T-cell (primary cell): ENCODE measurements around the gene C5orf47. TPM values are rescaled to one million over a fixed set of nuclear protein-coding genes. Genes with fewer than 3 reads are reported as not detected.

ENCODE experiments used
- ATAC-seq, 4 experiments: fragments of 200-7000 bp in 3 of 4; fragments of 150-1000 bp in 1 of 4; cut with Tn5 transposase; replicated peaks in 1 of 4; 1 replicate in 3 of 4; 2 replicates in 1 of 4; pipeline ENCODE4 v1.10.0; 2021; ENCODE audit warnings: moderate library complexity in 3 of 4, mild to moderate bottlenecking in 2 of 4, moderate number of reproducible peaks in 1 of 4
- CTCF ChIA-PET, 2 donors: fragments of 300-600 bp; sonication (Branson Sonifier 250); formaldehyde crosslinking; loops; one replicate each; lab custom pipeline; 2022; ENCODE audit warnings: antibody characterized with exemption in 2 of 2; lab: Charles Lee
- POLR2A ChIA-PET, 2 donors: fragments of 300-600 bp; sonication (Branson Sonifier 250); formaldehyde crosslinking; loops; one replicate each; lab custom pipeline; 2022; ENCODE audit warnings: antibody characterized with exemption in 2 of 2; lab: Charles Lee
- DNase-seq, 35 experiments: peaks; one replicate each; pipeline versions ENCODE4 v3.0.0 to v3.0.0-alpha.2; 2013 to 2023
- H3K27ac ChIP-seq: one replicate; pipeline ENCODE4 v1.5.1; 2013; ENCODE audit warnings: low read length
- H3K27me3 ChIP-seq, 2 experiments: replicated peaks in 1 of 2; 1 replicate in 1 of 2; 2 replicates in 1 of 2; pipeline versions ENCODE4 v1.6.1 to v1.7.0; 2013; ENCODE audit warnings: low read length in 1 of 2, mixed read lengths in 1 of 2; ENCODE audit not compliant: control insufficient read depth in 2 of 2, insufficient read depth in 2 of 2; ENCODE audit errors: extremely low read depth in 1 of 2
- H3K36me3 ChIP-seq, 2 donors: 1 replicate in 1 of 2; 2 replicates in 1 of 2; pipeline versions ENCODE4 v1.6.1 to v1.7.0; 2013; ENCODE audit warnings: low read length in 1 of 2; ENCODE audit not compliant: control insufficient read depth in 2 of 2, insufficient read depth in 1 of 2; ENCODE audit errors: extremely low read depth in 1 of 2
- H3K4me1 ChIP-seq, 2 experiments: 1 replicate in 1 of 2; 2 replicates in 1 of 2; pipeline versions ENCODE4 v1.6.1 to v1.7.0; 2013; ENCODE audit warnings: low read length in 2 of 2, mixed read lengths in 1 of 2; ENCODE audit not compliant: insufficient read depth in 2 of 2, control insufficient read depth in 1 of 2; ENCODE audit errors: extremely low read depth in 1 of 2
- H3K4me3 ChIP-seq, 2 donors: 1 replicate in 1 of 2; 2 replicates in 1 of 2; pipeline versions ENCODE4 v1.5.1 to v1.7.0; 2013; ENCODE audit warnings: mild to moderate bottlenecking in 2 of 2, low read length in 1 of 2, moderate library complexity in 1 of 2; ENCODE audit not compliant: control insufficient read depth in 1 of 2; ENCODE audit errors: extremely low read depth in 1 of 2
- H3K9me3 ChIP-seq: 2 replicates; pipeline ENCODE4 v1.7.0; 2013
- H3K27ac Mint-ChIP-seq, 2 donors: one replicate each; pipeline ENCODE4 v1.8.0; 2020 to 2021; ENCODE audit warnings: mild to moderate bottlenecking in 2 of 2, mixed read lengths in 2 of 2
- H3K27me3 Mint-ChIP-seq, 2 donors: one replicate each; pipeline ENCODE4 v1.8.0; 2021 to 2022; ENCODE audit warnings: mixed read lengths in 2 of 2
- H3K36me3 Mint-ChIP-seq: one replicate; pipeline ENCODE4 v1.8.0; 2021; ENCODE audit warnings: mixed read lengths
- H3K4me1 Mint-ChIP-seq, 3 donors: one replicate each; pipeline ENCODE4 v1.8.0; 2020 to 2022; ENCODE audit warnings: mixed read lengths in 3 of 3, mild to moderate bottlenecking in 1 of 3
- H3K4me3 Mint-ChIP-seq, 3 donors: one replicate each; pipeline ENCODE4 v1.8.0; 2020 to 2022; ENCODE audit warnings: mild to moderate bottlenecking in 3 of 3, mixed read lengths in 3 of 3, moderate library complexity in 3 of 3
- H3K9me3 Mint-ChIP-seq, 3 donors: one replicate each; pipeline ENCODE4 v1.8.0; 2020 to 2022; ENCODE audit warnings: mixed read lengths in 3 of 3
- WGBS: methylation state at CpG from one replicate; pipeline ENCODE4 v1.1.5; 2013; ENCODE audit warnings: missing lambda C conversion rate; ENCODE audit not compliant: insufficient coverage; 5-methylcytosine and 5-hydroxymethylcytosine counted together
- total RNA-seq, 35 experiments: library from RNA in 6 of 35; stranded (reverse) in 6 of 35; fragments of 120-200 nt in 1 of 35; gene quantifications; one replicate each; pipeline versions ENCODE4 v1.2.1 to v1.2.4 and lab custom pipeline; 2013 to 2026

C5orf47 gene
- total RNA-seq, 5 donors from 2014 or later (not counting 1 experiment from before 2014, with no cell fraction given), result not detected

DNA sequence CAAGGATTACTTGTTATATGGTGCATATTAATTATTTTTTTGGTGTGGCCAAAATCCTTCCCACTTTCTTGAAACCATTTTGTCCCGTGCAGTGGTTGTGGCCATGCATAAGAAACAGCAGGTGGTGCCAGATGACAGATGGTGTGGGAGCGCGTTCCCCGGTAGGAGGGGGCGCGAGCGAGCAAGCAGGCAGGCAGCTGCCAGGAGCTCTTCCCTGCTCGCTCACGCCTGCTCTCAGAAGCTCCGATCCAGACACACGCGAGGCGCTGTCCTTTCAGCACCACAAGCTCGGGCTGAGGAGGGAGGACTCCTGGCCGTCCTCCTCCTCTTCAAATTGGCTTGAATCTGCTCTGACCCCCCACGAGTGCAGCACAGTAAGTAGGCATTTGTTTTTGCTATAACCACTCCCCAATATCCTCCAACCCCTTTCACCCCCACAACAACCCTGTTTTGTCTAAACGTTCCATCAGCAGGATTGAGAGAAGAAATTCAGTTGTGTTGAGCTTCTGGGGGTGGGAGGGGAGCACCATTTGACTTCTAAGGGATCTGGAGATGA lies 56.6 kb downstream of the C5orf47 start, which contains the start of gene NSG2:
Gene NSG2, plus strand, starts transcription at position 237 of the 556 bp plus-strand sequence. CDS start 1,050 bp downstream, outside the sequence.
- Histone ChIP-seq H3K9me3 (no peaks in the 10 kb centered on the region), H3K27me3 (peaks cover 0 to 7% of the 10 kb centered on the region in 2 experiments), H3K4me1 (no peaks in the 10 kb centered on the region), H3K36me3 (no peaks in the 10 kb centered on the region), H3K4me3 (no peak within 1 kb of the TSS), H3K27ac (no peak within 1 kb of the TSS)
- 3% methylated on average over 13 of the region's 17 CpGs for WGBS
- no peak within 1 kb of the TSS for H3K27ac Mint-ChIP-seq
- CTCF ChIA-PET, result interaction anchor here in 1 of 2 donors (0.6 kb wide), 1 partner anchor 410 kb away, joined by 3 read pairs; no protein-coding TSS in a partner anchor
- POLR2A ChIA-PET, result no interaction called here
- H3K9me3 Mint-ChIP-seq, result peaks cover 0 to 3% (median 0%) of the 10 kb centered on the region in 3 donors
- H3K27me3 Mint-ChIP-seq, result peaks cover 20 to 32% of the 10 kb centered on the region in 2 donors
- H3K36me3 Mint-ChIP-seq, result no peaks in the 10 kb centered on the region
- DNase-seq (peak in 6 of 35 experiments; percentile 0 to 10 (median 3)), ATAC-seq (no peak)
- H3K4me3 Mint-ChIP-seq, result no peak within 1 kb of the TSS
- H3K4me1 Mint-ChIP-seq, result no peaks in the 10 kb centered on the region

DNA sequence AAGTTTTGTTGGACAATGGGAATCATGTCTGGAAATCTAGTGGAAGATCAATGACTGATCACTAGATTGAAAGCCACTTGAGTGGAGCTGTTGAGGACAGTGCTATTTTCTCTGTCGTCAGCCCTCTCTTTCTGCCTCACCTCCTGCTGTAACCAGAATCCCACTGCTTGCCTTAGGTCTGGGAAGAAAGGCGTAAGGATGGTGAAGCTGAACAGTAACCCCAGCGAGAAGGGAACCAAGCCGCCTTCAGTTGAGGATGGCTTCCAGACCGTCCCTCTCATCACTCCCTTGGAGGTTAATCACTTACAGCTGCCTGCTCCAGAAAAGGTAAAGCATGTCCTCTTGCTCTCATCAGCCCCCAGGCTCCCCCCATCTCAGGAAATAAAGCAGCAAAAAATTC lies 57.6 kb downstream of the C5orf47 start:
- peaks cover 28 to 31% of the 10 kb centered on the region in 2 donors for H3K27me3 Mint-ChIP-seq
- no peaks in the 10 kb centered on the region for H3K36me3 Mint-ChIP-seq
- Histone ChIP-seq H3K4me3 (no peak overlapping the region), H3K27ac (no peak overlapping the region), H3K27me3 (peaks cover 0 to 8% of the 10 kb centered on the region in 2 experiments), H3K4me1 (no peaks in the 10 kb centered on the region), H3K36me3 (no peaks in the 10 kb centered on the region), H3K9me3 (no peaks in the 10 kb centered on the region)
- H3K27ac Mint-ChIP-seq, result no peak overlapping the region
- ChIA-PET POLR2A (no interaction called here), CTCF (no interaction called here)
- no peak overlapping the region for H3K4me3 Mint-ChIP-seq
- peaks cover 0 to 3% (median 0%) of the 10 kb centered on the region in 3 donors for H3K9me3 Mint-ChIP-seq
- no peak for ATAC-seq
- WGBS, result 80% methylated on average over 1 of the region's 5 CpGs
- H3K4me1 Mint-ChIP-seq, result no peaks in the 10 kb centered on the region
- DNase-seq, result no peak

DNA sequence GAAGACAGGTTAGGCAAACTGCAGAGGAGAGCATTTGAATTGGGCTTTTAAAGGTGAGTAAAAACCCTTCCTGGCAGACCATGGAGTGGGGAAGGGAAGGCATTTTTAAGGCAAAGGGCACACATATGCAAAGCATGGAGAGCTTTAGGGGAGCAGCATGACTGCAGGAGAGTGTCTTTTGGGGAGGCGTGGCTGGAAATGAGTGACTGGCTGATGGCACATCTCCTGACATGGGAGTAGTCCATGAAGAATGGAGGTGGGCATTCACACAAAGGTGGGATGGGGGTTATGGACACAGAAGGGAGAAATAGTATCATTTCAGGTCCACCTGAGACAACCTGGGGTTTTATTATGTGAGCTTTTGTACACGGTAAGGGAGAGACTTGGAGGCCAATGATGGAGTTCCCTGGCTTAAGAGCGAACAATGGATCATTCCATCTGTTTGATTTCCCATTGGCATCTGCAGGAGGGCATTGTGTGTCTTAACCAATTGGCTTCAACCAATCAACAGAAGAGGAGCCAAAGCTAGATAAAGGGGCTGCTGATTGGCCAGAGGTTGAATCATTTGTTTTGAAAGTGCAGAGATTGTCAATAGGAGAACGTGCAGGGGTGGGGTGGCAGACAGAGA lies 58.6 kb downstream of the C5orf47 start:
- H3K4me1 ChIP-seq, result no peaks in the 10 kb centered on the region
- peaks cover 0 to 8% of the 10 kb centered on the region in 2 experiments for H3K27me3 ChIP-seq
- Mint-ChIP-seq H3K4me1 (no peaks in the 10 kb centered on the region), H3K9me3 (peaks cover 0 to 3% (median 0%) of the 10 kb centered on the region in 3 donors), H3K27me3 (peaks cover 29 to 30% of the 10 kb centered on the region in 2 donors), H3K36me3 (no peaks in the 10 kb centered on the region), H3K27ac (no peak overlapping the region), H3K4me3 (no peak overlapping the region)
- POLR2A ChIA-PET, result no interaction called here
- no peak for DNase-seq
- H3K27ac ChIP-seq, result no peak overlapping the region
- H3K9me3 ChIP-seq, result no peaks in the 10 kb centered on the region
- 62% methylated on average over 3 of the region's 4 CpGs for WGBS
- no peaks in the 10 kb centered on the region for H3K36me3 ChIP-seq
- no peak overlapping the region for H3K4me3 ChIP-seq
- no peak for ATAC-seq
- CTCF ChIA-PET, result no interaction called here

DNA sequence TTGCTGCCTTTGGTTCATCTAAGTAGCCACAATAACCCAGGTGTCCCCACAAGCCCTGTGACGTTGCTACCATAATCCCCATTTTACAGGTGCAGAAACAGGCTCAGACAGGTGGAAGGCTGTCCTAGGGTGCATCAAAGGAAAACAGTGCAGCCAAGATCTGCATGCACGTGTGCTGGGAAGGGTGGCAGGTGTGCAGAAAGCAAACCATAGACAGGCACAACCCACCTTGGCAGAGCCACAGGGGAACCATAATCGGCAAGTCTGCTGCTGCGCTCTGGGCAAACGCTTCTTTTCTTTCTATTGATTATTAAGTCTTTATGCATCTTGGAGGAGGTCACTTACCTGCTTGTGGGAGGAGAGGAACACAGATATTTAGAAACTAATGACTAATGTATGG lies 63.7 kb downstream of the C5orf47 start:
- Histone ChIP-seq H3K9me3 (no peaks in the 10 kb centered on the region), H3K36me3 (no peaks in the 10 kb centered on the region), H3K27ac (no peak overlapping the region), H3K4me3 (no peak overlapping the region), H3K4me1 (no peaks in the 10 kb centered on the region), H3K27me3 (peaks cover 0 to 3% of the 10 kb centered on the region in 2 experiments)
- ChIA-PET POLR2A (no interaction called here), CTCF (no interaction called here)
- peaks cover 6 to 25% of the 10 kb centered on the region in 2 donors for H3K27me3 Mint-ChIP-seq
- H3K4me1 Mint-ChIP-seq, result no peaks in the 10 kb centered on the region
- ATAC-seq (no peak), DNase-seq (no peak)
- H3K4me3 Mint-ChIP-seq, result no peak overlapping the region
- H3K27ac Mint-ChIP-seq, result no peak overlapping the region
- 63% methylated on average over 1 of the region's 5 CpGs for WGBS
- H3K36me3 Mint-ChIP-seq, result no peaks in the 10 kb centered on the region
- no peaks in the 10 kb centered on the region for H3K9me3 Mint-ChIP-seq

DNA sequence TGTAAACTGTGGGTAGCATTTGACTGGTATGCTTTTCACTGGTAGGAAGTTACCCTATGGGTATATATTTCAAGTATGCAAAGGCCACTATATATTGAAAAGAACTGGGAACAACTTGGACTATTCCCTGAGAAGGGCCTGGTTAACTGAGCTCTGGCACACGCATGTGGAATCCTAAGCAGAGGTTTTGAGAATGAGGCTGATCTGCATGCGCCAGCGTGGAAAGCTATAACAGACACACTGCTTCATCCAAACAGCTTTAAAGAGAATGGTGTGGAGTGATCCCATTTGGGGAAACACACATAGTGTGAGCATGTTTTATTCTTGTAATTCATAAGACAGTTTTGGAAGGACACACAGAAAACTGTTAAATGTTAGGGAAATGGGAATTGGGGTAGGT lies 64.9 kb downstream of the C5orf47 start:
- Mint-ChIP-seq H3K36me3 (no peaks in the 10 kb centered on the region), H3K9me3 (no peaks in the 10 kb centered on the region), H3K27ac (no peak overlapping the region), H3K27me3 (peaks cover 12 to 33% of the 10 kb centered on the region in 2 donors), H3K4me3 (no peak overlapping the region), H3K4me1 (no peaks in the 10 kb centered on the region)
- ATAC-seq (no peak), DNase-seq (no peak)
- Histone ChIP-seq H3K4me3 (no peak overlapping the region), H3K27ac (no peak overlapping the region), H3K9me3 (no peaks in the 10 kb centered on the region), H3K36me3 (no peaks in the 10 kb centered on the region), H3K27me3 (peaks cover 0 to 3% of the 10 kb centered on the region in 2 experiments), H3K4me1 (no peaks in the 10 kb centered on the region)
- ChIA-PET CTCF (no interaction called here), POLR2A (no interaction called here)
- WGBS, result no CpG with 5 or more reads among the region's 3 CpGs
